Stimulated activated CD4-positive, alpha-beta T cell treated with anti-CD3 and anti-CD28 coated beads, TNF-alpha, amount 100 ng/mL, for 1 hour (primary cell): ENCODE data around the gene RAPGEF1.
A peak's percentile ranks its signal among the peaks of the same experiment; 100 is the strongest.

ENCODE experiments used
- DNase-seq, 3 donors: peaks; one replicate each; pipeline ENCODE4 v3.0.0-alpha.2; 2020; ENCODE audit warnings: low read depth in 3 of 3, low spot score in 1 of 3

Gene RAPGEF1

DNA sequence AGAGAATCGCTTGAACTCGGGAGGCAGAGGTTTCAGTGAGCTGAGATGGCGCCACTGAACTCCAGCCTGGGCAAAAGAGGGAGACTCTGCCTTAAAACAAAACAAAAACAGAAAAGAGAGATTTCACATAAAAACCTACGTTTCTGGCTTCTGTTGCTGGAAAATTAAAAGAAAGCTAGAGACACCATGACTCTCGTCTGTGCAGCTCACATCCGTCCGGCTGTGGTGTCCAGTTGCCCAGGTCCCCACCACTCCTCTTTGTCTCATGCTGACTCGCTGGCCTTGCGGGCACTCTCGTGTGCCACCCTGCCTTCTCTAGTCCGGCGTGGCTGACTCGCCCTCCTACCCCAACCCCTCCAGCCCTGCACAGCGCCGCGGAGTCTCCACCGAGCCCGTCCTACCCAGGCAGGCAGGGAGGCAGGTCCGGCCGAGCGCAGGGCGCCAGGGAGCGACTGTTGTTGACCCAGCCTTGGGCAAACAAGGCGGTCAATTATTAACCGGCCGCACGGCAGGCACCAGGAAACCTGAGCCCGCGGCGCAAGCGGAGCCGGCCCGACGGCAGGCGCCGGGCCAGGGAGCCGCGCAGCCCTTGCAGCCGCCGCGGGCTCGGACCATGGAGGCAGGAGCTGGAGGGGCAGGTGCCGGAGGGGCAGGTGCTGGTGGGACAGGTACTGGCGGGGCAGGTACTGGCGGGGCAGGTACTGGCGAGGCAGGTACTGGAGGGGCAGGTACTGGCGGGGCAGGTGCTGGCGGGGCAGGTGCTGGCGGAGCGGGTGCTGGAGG lies 194.7 kb downstream of the RAPGEF1 start, which contains the start of gene PRRT1B:
TSS of gene PRRT1B (plus strand) at position 521 of the 783 bp plus-strand sequence. CDS start at position 614, 93 bp downstream.
- no peak for DNase-seq

DNA sequence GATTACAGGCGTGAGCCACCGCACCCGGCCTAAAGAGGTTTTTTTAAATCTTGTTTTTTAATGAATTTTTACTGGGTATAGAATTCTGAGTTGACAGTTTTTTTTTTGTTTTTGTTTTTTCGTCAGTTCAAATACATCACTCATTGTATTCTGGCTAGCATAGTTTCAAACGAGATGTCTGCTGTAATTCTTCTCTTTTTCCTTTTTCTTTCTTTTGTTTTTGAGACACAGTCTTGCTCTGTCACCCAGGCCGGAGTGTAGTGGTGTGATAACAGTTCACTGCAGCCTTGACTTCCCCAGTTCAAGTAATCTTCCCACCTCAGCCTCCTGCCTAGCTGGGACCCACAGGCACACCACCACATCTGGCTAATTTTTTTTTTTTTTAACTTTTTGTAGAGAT lies 196.7 kb downstream of the RAPGEF1 start:
- DNase-seq = no peak

- DNase-seq = no peak
Measured at GRCh38 chr9:131539223-131539923, 200.5 kb downstream of the RAPGEF1 start.

GRCh38 chr9:131537946-131538345 lies 201.9 kb downstream of the RAPGEF1 start:
- DNase-seq = no peak

GRCh38 chr9:131534721-131535237 lies 205.1 kb downstream of the RAPGEF1 start:
- no peak for DNase-seq

DNA sequence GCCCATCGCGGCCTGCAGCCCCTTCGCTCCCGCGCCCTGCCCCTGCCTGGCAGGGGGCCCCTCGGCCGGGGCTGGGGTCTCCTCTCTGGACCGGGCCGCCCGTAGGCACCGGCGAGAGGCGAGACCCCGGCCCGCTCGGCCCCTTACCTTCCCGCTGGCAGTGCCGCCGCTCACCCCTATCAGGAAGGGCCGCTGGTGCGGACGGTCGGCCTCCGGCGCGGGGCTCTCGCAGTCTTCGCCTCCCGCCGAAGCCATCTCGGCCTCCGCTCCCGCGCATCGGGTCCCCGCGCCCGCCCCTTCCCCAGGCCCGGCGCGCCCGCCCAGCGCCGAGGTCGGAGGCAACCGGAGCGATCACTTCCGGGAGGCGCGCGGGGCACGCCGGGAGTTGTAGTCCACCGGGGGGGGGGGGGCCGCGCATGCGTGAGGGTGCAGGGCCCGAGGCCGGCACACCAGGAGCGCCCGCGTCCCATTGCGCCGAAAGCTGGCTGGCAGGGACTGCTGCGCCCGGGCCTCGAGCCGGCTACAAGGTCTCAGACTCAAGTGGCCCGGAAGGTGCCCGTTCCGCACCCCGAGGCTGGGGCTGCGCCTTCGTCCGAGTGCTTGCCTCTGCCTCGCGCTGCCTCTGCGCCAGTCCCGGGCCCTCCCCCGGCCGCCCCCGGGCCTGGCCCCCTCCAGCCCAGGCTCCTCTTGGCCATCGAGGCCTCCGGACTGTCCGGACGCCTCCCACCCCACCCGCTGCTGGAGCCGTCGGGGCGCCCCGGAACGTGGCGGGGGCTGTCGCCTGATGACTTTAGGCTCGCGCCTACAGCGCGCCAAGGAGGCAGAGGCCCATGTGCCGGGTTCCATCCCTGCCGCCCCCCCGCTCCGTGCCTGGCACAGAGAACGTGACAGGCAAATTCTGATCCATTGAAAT lies 208.7 kb downstream of the RAPGEF1 start, which contains the start of gene UCK1:
TSS of gene UCK1 (minus strand) at position 344 of the 913 bp plus-strand sequence. CDS start at position 255, 89 bp downstream.
- DNase-seq = peak; percentile 47 to 57 (median 52)

- no peak for DNase-seq
Measured at GRCh38 chr9:131530546-131530919, 209.3 kb downstream of the RAPGEF1 start.

- no peak for DNase-seq
Measured at GRCh38 chr9:131529597-131530545, 210.0 kb downstream of the RAPGEF1 start.

DNA sequence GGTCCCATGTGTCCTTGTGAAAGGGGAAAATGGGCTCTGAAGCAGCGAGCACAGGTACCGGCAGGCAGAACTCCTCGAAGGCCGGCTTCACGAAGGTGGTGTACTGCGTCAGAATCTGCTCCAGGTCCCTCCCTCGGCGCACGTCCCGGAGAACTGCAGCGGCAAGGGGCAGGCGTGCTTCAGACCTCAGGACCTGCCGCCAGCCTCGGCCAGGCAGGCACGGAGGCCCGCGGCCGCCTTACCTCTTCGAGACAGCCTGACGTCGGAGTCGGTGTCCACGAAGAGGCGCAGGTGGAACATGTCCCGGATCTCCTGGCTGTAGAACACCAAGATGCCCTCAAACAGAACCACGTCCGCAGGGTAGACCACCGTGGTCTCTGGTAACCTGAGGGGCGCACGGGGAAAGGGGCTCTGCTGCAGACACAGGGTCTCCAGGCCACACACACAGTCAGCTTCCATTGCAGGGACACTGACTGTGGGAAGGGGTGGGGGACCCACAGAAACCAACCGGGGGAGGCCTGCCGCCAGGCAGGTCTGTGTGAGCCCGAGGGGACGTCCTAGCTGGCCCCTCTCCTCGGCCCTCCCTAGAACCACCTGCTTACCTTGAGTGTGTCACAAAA lies 210.9 kb downstream of the RAPGEF1 start:
- no peak for DNase-seq

DNA sequence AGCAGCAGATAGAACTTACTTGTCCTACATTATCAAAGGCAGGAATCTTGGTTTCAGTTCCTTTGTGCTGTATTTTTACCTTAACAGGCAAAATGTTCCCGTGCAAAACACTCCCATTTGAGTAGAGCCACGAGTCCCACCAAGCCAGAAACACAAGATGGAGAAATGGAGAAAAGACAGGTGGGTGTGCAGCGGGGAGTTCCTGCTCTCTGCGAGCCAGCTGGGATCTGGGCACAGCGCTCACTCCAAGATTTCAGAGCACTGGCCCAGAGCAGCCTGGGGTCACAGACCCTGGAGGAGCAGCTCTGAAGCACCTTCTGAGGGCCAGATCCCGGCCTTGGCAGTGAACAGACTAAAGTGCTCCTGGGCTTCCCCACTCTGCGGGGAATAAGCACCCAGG lies 211.7 kb downstream of the RAPGEF1 start:
- DNase-seq = no peak
